KMS-11 (cell line): ENCODE data around the gene RBM17.
"Not testable (repeated sequence)": the region's sequence is repeated elsewhere in the genome, so short reads cannot be mapped to it uniquely, and the experiment has no call there.

Experiments used
- H2AFZ ChIP-seq: fragments of 200-600 bp; sonication (generic); 2 replicates; pipeline ENCODE4 v1.6.1; 2016; ENCODE audit warnings: antibody characterized with exemption, mixed run types, low read depth
- H3K27ac ChIP-seq: fragments of 200-600 bp; sonication (generic); 2 replicates; pipeline ENCODE4 v1.6.1; 2016; ENCODE audit warnings: mild to moderate bottlenecking, mixed run types
- H3K27me3 ChIP-seq: fragments of 200-600 bp; sonication (generic); 2 replicates; pipeline ENCODE4 v1.6.1; 2017; ENCODE audit warnings: mild to moderate bottlenecking, low read depth, mixed run types, moderate library complexity; ENCODE audit not compliant: insufficient read depth
- H3K36me3 ChIP-seq: fragments of 200-600 bp; sonication (generic); 2 replicates; pipeline ENCODE4 v1.6.1; 2017; ENCODE audit warnings: mild to moderate bottlenecking, mixed run types; ENCODE audit not compliant: insufficient read depth
- H3K4me1 ChIP-seq: fragments of 200-600 bp; sonication (generic); 2 replicates; pipeline ENCODE4 v1.6.1; 2016; ENCODE audit warnings: mild to moderate bottlenecking, low read depth, mixed run types; ENCODE audit not compliant: poor library complexity, severe bottlenecking
- H3K4me2 ChIP-seq: fragments of 200-600 bp; sonication (generic); 2 replicates; pipeline ENCODE4 v1.7.0; 2016; ENCODE audit warnings: mild to moderate bottlenecking, mixed run types
- H3K4me3 ChIP-seq: fragments of 200-600 bp; sonication (generic); IDR thresholded peaks from 2 replicates; pipeline ENCODE4 v1.6.1; 2017; ENCODE audit warnings: low read depth, low read length, mixed read lengths; ENCODE audit not compliant: insufficient read depth
- H3K79me2 ChIP-seq: fragments of 200-600 bp; sonication (generic); 2 replicates; pipeline ENCODE4 v1.6.1; 2016; ENCODE audit warnings: low read depth, mixed run types; ENCODE audit not compliant: insufficient read depth
- H3K9ac ChIP-seq: fragments of 200-600 bp; sonication (generic); 2 replicates; pipeline ENCODE4 v1.6.1; 2016; ENCODE audit warnings: mild to moderate bottlenecking, mixed run types
- H4K20me1 ChIP-seq: fragments of 200-600 bp; sonication (generic); 2 replicates; pipeline ENCODE4 v1.6.1; 2016; ENCODE audit warnings: mild to moderate bottlenecking, mixed run types; ENCODE audit not compliant: insufficient read depth
- CTCF ChIP-seq: fragments of 200-600 bp; sonication (generic); conservative IDR thresholded peaks from 2 replicates; pipeline ENCODE4 v1.6.1; 2017; ENCODE audit warnings: low read depth, mild to moderate bottlenecking, antibody characterized with exemption, low read length, moderate library complexity, mixed read lengths

The RBM17 gene

DNA sequence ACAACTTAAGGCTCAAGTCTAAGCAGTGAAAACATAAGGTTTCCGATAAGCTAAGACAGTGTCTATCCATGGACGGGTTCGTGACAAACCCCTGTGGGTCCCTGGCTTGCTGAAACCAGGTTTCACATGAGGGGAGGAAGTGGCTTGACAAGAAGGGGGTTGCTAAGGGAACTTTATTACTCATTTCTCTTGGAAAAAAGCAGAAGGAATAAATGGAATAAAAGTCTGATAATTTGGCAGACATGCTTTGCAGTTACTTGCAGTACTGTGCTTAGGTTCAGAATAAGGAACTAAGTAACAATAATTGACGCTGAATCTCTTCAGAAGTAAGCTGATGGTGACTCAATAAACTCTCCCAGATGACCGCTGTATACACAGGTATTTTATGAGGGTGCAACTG is 34.7 kb downstream of the RBM17 start:
- H3K27ac ChIP-seq: no peak overlapping the region
- no peaks in the 10 kb centered on the region for H4K20me1 ChIP-seq
- H3K79me2 ChIP-seq: no peaks in the 10 kb centered on the region
- H3K4me1 ChIP-seq: no peaks in the 10 kb centered on the region
- no peak for TF ChIP-seq CTCF
- H2AFZ ChIP-seq: no peak overlapping the region
- H3K36me3 ChIP-seq: no peaks in the 10 kb centered on the region
- H3K9ac ChIP-seq: no peak overlapping the region
- H3K27me3 ChIP-seq: no peaks in the 10 kb centered on the region
- H3K4me3 ChIP-seq: no peak overlapping the region
- no peak overlapping the region for H3K4me2 ChIP-seq

DNA sequence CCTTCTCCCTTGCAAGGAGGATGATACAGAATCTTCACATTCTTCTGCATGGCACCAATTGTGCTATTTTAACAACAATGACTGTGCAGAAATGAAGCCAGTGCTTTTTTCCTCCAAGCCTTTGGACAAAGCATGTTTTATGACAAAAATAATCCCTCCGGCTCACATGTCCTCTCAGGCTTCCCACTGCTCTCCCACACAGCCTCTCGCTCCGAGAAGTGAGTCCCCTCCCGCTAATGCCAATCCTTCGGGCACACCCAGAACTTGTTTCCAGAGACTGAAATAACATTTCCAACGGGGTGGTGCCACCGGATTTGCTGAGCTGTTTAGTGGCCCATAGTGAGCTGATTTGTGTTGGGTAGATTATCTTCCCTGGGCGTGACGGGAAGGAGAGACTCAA is 35.8 kb downstream of the RBM17 start:
- H3K4me1 ChIP-seq: no peaks in the 10 kb centered on the region
- H3K36me3 ChIP-seq: no peaks in the 10 kb centered on the region
- H2AFZ ChIP-seq: no peak overlapping the region
- H3K79me2 ChIP-seq: no peaks in the 10 kb centered on the region
- no peak for TF ChIP-seq CTCF
- no peak overlapping the region for H3K27ac ChIP-seq
- H3K4me3 ChIP-seq: no peak overlapping the region
- H4K20me1 ChIP-seq: no peaks in the 10 kb centered on the region
- H3K27me3 ChIP-seq: no peaks in the 10 kb centered on the region
- no peak overlapping the region for H3K9ac ChIP-seq
- H3K4me2 ChIP-seq: no peak overlapping the region

DNA sequence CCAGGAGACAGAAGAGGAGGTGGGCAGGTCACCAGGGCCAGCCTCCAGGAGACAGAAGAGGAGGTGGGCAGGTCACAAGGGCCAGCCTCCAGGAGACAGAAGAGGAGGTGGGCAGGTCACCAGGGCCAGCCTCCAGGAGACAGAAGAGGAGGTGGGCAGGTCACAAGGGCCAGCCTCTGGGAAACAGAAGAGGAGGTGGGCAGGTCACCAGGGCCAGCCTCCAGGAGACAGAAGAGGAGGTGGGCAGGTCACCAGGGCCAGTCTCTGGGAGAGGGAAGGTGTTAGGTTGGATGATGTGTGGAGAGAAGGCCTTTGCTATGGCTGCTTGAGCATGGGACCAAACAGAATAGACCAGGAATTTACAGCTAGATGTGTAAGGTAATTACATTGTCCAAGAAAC is 38.6 kb downstream of the RBM17 start:
- not testable (repeated sequence) for H3K79me2 ChIP-seq, H3K4me1 ChIP-seq, H3K36me3 ChIP-seq, H4K20me1 ChIP-seq, H3K27ac ChIP-seq, H3K4me2 ChIP-seq, H3K27me3 ChIP-seq, H3K4me3 ChIP-seq, H3K9ac ChIP-seq, H2AFZ ChIP-seq

GRCh38 chr10:6128087-6128486 is 39.3 kb downstream of the RBM17 start:
- H3K79me2 ChIP-seq: no peaks in the 10 kb centered on the region
- H3K27me3 ChIP-seq: no peaks in the 10 kb centered on the region
- H3K4me3 ChIP-seq: no peak overlapping the region
- H4K20me1 ChIP-seq: no peaks in the 10 kb centered on the region
- no peak overlapping the region for H2AFZ ChIP-seq
- H3K4me2 ChIP-seq: no peak overlapping the region
- H3K9ac ChIP-seq: no peak overlapping the region
- no peaks in the 10 kb centered on the region for H3K36me3 ChIP-seq
- no peak overlapping the region for H3K27ac ChIP-seq
- no peak for TF ChIP-seq CTCF
- H3K4me1 ChIP-seq: peaks cover 7% of the 10 kb centered on the region

DNA sequence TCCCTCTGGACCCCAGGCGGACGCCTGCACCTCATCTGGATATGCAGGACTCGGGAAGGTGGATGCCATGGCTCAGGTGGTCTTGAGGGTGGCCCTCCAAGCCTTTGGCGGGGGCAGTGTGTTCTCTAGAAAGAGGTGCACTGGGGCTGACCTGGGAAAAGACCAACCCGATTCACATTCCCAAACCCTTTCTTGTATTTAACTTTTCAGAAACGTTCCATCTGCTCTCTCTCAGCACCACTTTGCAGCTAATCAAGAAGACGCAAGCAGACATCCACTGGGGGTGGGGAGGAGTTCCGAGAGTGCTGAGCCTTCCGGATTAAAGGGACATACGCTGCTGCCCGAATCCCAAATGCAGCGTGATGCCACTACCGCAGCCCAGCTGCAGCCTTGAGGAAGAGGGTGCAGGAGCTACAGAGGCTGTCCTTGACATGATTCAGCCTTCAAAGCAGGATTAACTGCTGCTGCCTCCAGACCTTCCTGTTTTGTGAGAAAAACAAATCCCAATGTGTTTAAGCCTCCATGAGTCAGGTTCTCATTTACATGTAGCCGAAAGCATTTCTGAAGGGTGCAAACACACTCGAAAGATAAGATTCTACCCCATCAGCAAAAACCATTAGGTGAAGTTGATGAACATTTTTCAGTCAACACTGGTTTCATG is 39.9 kb downstream of the RBM17 start:
- peaks cover 7% of the 10 kb centered on the region for H3K4me1 ChIP-seq
- no peaks in the 10 kb centered on the region for H4K20me1 ChIP-seq
- H3K27ac ChIP-seq: no peak overlapping the region
- no peak for TF ChIP-seq CTCF
- no peak overlapping the region for H2AFZ ChIP-seq
- no peaks in the 10 kb centered on the region for H3K27me3 ChIP-seq
- no peaks in the 10 kb centered on the region for H3K79me2 ChIP-seq
- no peak overlapping the region for H3K4me2 ChIP-seq
- H3K9ac ChIP-seq: no peak overlapping the region
- H3K4me3 ChIP-seq: no peak overlapping the region
- no peaks in the 10 kb centered on the region for H3K36me3 ChIP-seq
